ENCODE results near the gene PNPLA6.

- TF ChIP-seq ELF4 (IDR thresholded peaks at IDR 0.05): no peak
- TF ChIP-seq FOXM1 (IDR thresholded peaks at IDR 0.05; ENCODE audit: borderline replicate concordance): no peak
- TF ChIP-seq SUZ12 (IDR thresholded peaks at IDR 0.05): no peak
- no peak for TF ChIP-seq SP1 (IDR thresholded peaks at IDR 0.05)
- no peak for TF ChIP-seq FOXA1 (IDR thresholded peaks at IDR 0.05)
These were observed 29.8 kb downstream of the PNPLA6 start for GRCh38 chr19:7565332-7565731.
